Activated CD4-positive, alpha-beta T cell treated with anti-CD3 and anti-CD28 coated beads, Interleukin-2, amount 10 ng/mL, durations not matched to agents 24 days and 14 days (primary cell): Measurements from ENCODE around the gene SELENOW. TPM values are rescaled to one million over a fixed set of nuclear protein-coding genes. Genes with fewer than 3 reads are reported as not detected.

Experiments used
- total RNA-seq: library from RNA; stranded (reverse); gene quantifications from 2 replicates; pipeline ENCODE4 v1.2.3, GENCODE V29; 2022

SELENOW gene
- total RNA-seq, 1 donor from 2014 or later: 111 TPM

Other genes with a start within 250 kb of the SELENOW start
- gene ZNF541, start 205.6 kb upstream of the SELENOW start, total RNA-seq: not detected in 2 replicates
- 10.5 and 11.9 TPM in 2 replicates for gene BICRA, start 169.6 kb upstream of the SELENOW start, total RNA-seq
- gene EHD2, start 65.3 kb upstream of the SELENOW start, total RNA-seq: 0.49 and 1.2 TPM in 2 replicates
- gene NOP53, start 33.2 kb upstream of the SELENOW start, total RNA-seq: 222 and 230 TPM in 2 replicates
- not detected in 2 replicates for gene TPRX1, start 25.8 kb downstream of the SELENOW start, total RNA-seq
- not detected in 2 replicates for gene CRX, start 43.2 kb downstream of the SELENOW start, total RNA-seq
- gene TPRX2, start 80.5 kb downstream of the SELENOW start, total RNA-seq: not detected in 2 replicates
- gene SULT2A1, start 107.6 kb downstream of the SELENOW start, total RNA-seq: not detected in 2 replicates
- gene BSPH1, start 213.5 kb downstream of the SELENOW start, total RNA-seq: not detected in 2 replicates
- not detected in 2 replicates for gene ELSPBP1, start 215.9 kb downstream of the SELENOW start, total RNA-seq